Stimulated activated CD4-positive, alpha-beta T cell treated with anti-CD3 and anti-CD28 coated beads, Interleukin-4, amount 100 ng/mL, for 24 hours (primary cell): ENCODE results near the gene OSGIN1.
A peak's percentile ranks its signal among the peaks of the same experiment; 100 is the strongest.
"Not testable (repeated sequence)": the region's sequence is repeated elsewhere in the genome, so short reads cannot be mapped to it uniquely, and the experiment has no call there.

Experiments
- DNase-seq: peaks from one replicate; pipeline ENCODE4 v3.0.0-alpha.2; 2020

Gene OSGIN1

DNA sequence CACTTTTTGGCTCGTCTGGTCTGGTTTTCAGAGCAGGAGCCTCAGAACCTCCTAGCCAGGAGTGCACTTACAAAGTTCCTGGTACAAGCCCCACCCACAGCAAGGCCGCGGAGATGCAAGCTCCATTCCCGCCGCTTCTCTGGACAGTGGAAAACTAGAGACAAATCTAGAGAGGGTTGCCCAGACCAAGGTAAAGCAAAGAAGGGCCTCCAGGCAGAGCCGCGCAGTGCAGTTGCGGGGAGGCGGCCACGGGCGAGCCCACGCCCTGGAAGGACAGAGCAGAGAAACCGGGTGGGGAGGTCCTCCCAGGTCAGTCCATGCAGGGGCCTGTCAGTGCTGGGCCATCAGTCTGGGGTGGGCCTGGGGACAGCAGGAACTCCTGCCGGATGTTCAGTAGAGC is 11.0 kb upstream of the OSGIN1 start:
- no peak for DNase-seq

DNA sequence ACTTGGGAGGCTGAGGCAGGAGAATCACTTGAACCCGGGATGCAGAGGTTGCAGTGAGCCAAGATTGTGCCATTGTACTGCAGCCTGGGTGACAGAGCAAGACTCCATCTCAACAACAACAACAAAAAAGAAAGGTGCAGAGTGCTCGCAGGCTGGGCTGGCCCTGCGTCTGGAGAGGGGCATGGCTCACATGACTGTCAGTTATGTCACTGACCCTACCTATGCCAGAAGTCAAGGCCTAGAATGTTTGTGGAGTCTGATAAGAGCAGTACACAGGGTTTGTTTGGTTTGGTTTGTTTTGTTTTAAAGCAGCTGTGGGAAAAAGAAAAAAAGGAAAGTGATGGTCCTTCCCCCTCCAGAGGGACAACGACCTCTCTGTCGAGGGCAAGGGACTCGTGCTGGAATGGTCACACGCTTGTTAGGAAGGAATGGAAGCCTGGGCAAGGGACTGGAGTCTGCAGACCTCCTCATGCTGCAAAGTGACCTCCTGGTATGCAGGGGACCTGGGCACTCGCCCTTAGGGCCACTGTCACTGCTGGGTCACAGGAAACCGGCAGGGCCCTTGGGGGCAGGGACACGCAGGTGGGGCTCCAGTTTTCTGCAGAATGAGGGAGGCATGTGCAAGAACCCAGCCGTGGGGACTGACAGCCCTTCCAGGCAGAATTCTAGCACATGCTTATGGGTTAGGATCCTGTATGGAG is 10.1 kb upstream of the OSGIN1 start:
- no peak for DNase-seq

DNA sequence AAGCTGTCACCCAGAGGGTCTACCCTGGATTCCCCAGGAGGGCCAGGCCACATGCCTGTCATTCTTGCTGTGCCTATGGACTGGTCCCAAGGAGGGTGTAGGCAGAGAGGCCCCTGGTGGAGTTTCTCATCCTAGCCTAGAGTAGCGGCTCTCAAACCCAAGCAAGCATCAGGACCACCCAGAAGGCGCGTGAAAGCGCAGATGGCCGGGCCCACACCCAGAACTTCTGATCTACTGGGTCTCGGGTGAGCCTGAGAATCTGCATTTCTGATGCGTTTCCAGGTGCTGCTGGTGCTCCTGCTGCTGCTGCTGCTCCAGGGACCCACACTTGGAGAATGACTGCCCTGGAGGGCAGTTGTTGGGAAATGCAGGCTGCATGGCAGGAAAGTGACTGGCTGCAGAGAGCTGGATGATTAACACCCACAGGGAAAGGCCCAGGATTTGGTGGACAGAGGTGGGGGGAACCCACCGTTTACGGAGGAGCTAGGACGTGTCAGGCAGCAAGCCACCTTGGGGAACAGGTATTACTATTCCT is 9.5 kb upstream of the OSGIN1 start:
- no peak for DNase-seq

DNA sequence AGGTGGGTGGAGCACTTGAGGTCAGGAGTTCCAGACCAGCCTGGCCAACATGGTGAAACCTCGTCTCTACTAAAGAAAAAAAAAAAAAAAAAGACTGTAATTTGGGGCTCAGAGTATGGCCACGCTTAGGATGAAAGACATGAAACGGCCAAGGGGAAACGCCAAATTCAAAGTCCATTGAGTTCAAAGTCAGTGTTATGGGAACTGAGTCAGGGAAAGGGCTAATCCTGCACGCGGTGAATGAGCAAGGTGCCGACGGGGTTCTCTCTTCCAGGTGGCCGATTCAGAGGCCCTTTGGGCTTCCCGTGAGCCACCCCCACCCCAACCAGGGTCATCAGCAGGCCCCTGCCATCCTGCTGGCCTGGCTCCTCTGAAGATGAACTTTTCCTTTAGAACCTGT is 7.5 kb upstream of the OSGIN1 start:
- DNase-seq, result no peak

DNA sequence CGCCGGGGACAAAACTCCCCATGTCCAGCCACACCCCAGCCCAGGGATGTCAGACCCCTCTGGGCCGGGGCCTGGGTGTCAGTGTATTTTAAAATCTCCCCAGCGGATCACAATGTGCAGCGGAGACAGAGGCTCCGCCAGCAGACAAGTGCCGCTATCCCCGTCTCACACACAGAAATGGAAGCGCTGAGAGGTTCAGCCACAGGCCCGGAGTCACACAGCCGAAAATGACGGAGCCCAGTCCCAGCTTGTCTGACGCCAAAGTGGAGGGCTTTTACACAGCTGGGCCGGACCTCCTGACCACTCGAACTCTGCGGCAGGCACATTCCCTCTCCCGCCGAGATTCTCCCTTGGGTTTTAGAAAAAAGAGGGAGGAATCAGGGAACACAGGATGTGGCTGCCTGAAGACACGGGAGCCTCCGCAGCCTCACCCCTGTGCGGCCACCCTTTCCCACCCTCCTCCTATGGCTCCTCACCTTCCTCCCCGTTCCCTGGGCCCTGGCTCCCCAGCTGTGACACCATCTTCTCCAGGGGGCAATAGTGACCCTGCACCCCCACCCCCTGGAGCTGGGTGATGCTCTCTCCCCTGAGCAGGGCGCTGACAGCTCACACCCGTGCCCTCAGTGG is 6.8 kb upstream of the OSGIN1 start:
- no peak for DNase-seq

DNA sequence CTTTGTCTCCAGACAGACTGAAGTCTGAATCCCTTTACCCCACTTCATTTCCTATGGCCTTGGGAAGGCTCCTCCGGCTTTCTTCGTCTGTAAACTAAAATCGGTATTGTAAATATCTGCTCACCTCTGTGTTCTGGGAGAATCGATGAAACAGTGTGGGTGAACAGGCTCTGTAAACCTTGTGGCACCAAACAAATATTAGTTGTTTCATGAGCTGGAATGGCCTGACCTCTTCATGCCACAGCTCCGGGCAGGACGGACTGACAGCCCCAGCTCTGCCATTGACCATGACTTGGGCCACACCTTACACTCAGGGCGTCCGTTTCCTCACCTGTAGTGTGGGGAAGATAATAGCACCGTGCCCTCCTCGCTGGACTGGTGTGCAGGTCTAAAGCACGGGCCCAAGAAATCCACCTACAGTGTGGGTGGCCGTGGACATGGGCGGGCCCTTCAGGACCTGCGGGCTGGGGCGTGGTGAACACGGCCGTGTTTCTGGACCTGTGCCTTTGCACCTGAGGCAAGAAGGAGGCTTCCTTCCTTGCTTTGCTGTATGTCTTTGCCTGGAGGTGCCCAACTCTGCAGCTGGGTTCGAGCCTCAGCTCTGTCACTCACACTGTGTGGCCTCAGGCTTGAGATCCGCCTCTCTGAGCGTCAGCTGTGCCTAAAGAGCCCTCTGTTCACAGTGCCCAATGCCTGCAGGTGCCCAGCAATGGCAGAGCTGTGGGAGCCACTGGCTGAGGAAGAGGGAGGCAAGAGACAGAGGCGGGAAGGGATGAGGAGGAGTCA is 6.1 kb upstream of the OSGIN1 start:
- no peak for DNase-seq

DNA sequence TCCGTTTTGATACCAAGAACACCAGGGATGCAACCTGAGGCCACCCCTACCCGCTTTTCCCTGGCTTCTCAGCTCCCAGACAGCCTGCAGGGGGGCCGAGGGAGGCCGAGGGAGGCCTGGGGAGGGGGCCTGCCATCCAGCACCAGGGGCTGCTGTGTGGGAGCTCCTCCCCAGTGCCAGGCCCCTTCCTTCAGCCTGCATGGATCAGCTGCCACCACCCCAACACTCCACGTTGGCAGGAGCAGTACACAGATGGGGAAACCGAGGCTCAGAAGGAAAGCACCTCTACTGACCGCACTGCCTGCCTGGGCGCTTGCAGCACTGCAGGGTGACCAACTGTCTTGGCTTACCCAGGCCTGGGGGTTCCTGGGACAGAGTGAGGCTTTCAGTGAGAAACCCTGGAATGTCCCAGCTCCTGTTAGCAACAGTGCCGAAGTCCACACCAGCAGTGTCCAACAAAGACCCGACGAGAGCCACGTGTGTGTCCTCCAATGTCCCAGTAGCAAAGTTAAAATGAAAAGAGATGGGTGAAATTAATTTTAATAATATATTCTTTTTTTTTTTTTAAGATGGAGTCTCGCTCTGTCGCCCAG is 5.3 kb upstream of the OSGIN1 start:
- DNase-seq, result no peak

DNA sequence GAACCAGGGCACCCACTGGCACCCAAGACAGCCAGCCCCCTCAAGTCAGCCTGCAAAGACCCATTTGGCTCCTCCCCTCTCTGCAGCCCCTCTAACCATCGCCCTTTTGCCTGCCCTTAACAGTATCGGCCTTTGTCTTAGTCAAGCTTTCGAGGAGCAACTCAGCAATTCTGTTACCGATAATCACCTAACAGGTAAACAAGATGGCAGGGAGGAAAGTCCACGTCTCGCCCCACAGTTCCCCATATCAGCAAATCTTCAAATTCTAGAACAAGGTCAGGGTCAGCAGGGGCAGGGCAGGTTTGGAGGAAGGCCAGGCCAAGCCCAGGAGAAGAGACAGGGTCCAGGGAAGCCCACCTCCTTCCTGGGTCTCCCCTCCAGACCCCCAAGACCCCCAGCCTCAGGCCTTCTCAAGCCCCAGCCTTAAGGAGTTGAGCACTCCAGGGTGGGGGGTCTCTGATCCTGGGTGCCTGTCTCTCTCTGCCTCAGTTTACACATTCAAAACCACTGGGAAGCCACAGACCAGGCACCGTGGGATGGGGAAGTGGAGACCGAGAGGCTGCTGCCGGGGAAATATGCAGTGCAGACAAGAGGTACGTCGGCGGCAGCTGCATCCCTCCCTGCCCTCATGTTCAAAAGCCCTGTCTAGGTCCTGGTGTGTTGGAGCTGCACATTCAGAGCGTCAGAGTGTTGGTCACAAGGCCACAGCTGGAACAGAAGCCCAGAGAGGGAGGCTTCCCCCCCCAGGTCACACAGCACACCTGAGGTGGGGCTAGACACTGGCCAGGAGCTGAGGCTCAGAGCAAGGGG is 3.9 kb upstream of the OSGIN1 start:
- DNase-seq, result no peak

DNA sequence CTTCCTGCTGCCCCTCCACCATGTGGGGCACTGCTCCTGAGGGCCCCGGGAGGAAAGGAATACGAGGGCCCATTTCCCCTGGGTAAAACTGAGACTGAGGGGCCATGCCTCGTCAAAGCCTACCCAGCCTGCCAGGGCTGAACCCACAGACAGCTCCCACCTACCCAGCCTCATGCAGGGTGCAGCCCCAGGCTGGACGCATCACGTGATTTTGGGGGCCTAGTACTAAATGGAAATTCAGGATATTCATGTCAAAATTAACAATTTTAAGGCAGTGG is 3.4 kb upstream of the OSGIN1 start:
- DNase-seq, result no peak

DNA sequence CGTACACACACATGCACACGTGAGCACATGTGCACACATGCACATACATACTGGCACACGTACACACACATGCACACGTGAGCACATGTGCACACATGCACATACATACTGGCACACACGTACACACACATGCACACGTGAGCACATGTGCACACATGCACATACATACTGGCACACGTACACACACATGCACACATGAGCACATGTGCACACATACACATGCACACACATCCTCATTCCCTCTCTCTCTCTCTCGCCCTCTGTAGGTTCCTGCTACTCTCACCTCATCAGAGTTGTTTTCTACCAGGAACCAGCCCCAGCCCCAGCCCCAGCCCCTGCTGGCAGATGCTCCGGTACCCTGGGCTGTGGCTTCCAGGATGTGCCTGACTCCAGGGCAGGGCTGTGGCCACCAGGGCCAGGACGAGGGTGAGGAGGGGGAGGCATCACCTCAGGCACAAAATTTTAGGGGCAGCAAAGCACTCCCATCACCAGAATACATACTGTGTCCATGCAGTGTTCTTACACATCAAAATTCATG is 2.1 kb upstream of the OSGIN1 start:
- not testable (repeated sequence) for DNase-seq

DNA sequence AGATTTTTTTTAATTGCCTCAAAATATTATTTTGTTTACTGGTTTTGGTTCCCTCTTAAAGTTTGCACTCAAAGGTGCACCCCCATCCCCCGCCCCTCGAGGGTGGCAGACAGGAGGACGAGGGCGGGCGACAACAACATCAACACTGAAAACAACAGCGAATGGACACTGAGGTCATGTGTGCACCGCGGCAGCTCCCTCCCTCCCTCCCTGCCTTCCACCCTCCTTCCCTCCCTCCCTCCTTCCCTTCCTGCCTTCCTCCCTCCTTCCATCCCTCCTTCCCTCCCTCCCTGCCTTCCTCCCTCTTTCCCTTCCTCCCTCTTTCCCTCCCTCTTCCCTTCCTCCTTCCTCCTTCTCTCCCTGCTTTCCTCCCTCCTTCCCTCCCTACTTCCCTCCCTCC is 1.5 kb upstream of the OSGIN1 start:
- DNase-seq, result no peak

DNA sequence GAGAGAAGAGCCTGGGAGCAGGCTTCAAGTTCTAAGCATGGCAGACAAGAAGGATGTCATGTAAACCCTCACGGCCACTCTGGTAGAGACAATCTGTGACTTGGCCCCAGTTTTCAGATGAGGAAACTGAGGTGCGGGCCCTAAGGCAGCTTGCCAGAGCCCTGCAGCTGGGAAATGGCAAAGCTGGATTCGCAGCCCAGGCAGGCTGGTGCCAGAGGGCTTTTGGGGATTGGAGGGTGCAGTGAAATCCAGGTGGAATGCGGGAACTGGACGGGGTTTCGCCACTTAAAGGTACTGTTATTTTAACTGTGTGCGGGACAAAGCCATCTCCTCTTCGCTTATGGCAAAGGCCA is 477 bp upstream of the OSGIN1 start:
- DNase-seq, result no peak

DNA sequence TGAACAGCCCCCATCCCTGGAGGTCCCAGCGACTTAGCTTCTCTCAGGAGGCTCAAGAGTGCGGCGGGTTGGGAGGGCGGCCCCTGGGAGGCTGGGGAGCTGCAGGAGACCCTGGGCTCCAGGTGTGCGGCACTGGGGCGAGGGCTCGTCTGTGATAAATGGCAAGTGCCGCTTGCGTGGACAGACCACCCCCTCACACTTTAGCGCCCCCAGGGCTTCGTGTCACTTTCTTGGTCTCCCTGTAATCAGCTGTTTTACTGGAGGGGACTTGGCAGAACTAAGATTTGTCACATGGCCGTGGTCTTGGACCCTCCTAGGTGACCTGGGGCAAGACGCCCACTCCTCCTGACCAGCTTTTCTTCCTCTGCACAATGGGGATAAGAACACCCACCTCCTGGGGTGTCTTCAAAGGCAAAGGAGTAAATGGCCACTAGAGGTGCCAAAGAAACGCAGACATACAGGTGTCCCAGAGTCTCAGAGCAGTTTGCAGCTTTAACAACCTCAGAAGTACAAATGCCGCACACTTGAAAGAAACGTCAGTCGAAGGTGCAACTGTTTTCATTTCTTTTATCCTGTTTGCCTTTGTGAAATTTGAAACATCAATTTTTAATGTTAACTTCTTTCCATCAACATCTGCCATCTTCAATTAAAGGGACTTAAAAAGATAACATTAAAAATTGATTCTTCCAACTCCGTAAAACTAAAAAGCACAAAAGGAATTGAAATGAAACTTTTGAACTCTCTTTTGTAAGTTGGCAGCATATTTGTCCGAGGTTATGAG is 946 bp downstream of the OSGIN1 start:
- no peak for DNase-seq

DNA sequence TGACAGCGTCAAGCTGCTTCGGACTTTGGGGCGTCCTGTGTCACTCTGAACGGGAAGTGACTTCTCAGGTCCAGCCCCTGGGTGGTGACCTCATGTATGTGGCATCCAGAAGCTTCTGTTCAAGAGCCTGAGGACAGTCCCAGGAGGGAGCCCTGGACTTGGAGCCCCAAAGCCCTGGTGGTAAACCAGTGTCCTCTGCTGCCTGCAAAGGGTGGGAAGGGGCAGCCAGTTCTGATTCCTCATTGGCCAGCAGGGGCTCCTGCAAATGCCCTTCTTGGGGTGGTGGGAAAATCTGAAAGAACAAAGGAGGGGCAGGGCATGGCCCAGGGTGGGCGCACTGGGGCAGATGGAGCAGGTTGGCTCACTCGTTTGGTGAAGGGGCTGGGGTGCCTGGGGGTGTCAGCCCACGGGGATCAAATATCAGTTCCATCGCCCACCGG is 1.6 kb downstream of the OSGIN1 start:
- DNase-seq, result no peak

DNA sequence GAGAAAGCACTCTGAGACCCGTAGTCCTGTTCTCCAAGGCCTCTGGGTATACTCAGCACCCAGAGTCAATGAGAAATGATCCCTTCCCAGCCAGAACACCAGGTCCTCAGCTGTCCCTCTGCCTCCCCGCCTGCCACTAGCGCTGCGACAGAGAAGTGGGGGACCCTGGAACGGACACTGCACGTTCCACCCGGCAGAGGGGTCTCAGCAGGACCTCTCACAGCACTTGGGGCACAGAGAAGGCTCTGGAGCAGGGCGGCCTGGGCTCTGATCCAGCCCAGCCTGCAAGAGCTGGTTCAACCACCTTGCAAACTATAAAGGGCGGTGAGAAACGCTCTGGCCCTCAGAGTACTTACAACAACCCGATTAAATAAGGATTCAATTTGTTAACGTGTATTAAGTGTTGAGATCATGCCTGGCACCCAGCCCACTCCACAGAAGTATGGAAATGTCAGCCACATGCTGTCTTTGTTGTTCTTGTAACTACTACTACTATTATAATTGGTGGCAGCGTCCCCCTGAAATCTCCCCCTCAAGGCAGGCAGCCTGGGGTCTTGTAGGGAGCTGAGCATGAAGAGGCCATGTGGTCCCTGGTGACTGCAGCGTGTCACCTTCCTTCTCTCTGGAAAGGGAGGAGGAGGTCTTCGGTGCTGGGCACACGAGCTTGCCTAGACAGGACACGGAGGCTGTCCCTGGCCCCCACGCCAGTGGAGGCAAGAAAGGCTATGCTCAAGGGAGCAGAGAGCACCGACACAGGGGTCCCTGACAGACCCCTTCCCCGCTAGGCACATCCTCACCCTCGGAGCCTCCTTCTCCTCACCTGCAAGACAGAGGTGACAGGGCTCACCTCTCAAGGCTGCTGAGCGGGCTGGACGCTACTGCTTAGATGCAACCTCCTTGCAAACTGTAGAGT is 2.4 kb downstream of the OSGIN1 start:
- no peak for DNase-seq

DNA sequence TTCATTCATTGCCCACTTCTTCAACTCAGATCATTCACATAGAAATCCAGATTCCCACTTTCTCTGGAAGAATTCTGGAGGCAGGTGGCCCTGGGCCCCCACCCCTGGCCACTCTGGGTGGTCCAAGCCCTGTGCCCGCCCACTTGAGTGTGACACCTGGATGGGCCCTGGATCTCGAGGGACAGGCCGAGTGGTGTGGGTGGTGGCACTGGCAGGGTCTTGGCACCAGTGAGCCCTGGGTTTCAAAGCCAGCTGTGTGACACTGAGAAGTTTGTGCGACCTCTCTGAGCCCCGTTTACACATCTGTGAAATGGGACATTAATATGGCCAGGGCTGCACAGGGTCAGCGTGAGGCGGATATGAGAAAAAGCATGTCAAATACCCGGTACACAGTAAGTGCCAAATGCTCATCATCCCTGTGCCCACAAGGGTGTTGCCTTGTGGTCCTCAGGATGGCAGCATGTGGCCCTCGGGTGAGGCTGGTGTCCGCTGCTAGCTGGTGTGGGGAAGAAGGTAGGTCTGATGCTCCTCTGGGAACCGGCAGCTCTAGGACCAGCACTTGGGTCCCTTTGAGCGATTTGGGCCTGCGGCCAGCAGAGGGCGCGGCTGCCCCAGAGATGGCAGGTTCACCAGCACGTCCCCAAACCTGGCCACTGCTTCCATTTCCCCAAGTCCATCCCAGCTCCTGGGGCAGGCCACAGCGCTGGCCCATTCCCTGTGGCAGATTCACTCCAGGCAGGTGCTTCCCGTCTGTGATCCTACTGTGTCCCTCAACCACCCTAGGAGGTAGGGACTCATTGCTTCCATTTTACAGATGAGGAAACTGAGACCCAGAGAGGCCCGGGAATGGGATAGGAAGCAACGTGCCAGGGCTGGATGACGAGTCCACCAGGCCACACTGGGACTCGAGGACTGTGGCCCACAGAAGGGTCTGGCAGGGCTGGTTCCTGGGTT is 3.6 kb downstream of the OSGIN1 start:
- DNase-seq, result peak; percentile 76

DNA sequence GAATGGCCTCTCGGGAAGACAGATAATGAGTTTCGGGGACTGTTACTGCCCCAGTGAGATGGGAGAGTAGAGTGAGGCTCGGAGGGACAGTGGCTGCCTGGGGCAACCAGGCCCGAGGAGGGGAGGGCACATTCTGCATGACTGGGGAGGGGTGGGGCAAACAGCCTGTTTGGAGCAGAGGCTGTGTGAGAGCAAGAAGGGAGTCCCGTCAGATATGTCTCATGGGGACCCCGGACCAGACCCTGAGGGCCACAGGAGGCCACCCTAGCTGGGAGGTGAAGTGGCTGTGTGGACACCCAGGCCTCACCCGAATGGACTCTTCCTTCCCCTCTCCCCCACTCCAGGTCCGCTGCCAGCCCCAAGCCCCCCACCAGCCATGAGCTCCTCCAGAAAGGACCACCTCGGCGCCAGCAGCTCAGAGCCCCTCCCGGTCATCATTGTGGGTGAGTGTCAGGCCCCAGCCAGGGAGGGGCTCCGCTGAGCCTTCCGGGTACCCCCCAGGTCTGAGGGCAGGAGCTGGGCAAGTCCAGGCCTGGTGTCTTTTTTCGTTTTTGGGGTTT is 4.3 kb downstream of the OSGIN1 start:
- no peak for DNase-seq

DNA sequence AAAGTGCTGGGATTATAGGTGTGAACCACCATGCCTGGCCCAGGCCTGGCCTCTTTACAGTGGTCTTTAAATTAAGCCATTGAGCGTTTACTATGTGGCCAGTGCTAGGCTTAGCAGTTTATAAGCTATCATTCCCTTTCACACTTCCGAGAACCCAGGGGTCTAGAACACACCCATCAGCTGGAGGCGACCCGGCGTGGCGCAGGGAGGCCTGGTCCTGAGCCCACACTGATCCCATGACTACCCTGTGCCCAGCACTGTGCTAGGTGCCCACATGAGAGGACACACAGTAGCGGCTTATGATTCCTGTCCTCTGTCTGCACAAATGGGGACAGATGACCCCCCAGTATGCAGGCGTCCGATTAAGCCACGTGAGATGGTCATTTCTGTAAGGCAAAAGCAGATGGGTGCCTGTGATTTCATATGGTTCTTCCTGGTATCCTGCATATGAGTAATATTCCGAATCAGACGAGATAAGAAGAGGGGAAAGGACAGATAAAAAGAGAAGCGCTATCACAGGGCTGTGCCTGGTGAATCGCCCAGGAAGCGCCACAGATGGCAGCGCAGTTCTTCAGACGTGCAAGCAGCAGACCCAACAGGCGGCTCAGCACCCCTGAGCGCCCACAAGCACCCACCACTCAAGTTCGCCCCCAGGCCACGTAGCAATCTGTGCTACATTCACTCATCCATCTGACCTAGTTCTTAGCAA is 5.3 kb downstream of the OSGIN1 start:
- DNase-seq, result no peak
